GM12891 (cell line): Measurements from ENCODE around the gene KLF3.

Source experiments
- POLR2A ChIP-seq: IDR thresholded peaks from 2 replicates; pipeline ENCODE4 v1.6.1; 2011; ENCODE audit warnings: low read depth, low read length, control low read depth
- POLR2AphosphoS5 ChIP-seq: IDR thresholded peaks from 2 replicates; pipeline ENCODE4 v1.6.1; 2011; ENCODE audit warnings: low read depth, low read length, control low read depth
- SPI1 ChIP-seq: IDR thresholded peaks from 2 replicates; pipeline ENCODE4 v1.6.1; 2011; ENCODE audit warnings: low read depth, low read length, control low read depth

DNA sequence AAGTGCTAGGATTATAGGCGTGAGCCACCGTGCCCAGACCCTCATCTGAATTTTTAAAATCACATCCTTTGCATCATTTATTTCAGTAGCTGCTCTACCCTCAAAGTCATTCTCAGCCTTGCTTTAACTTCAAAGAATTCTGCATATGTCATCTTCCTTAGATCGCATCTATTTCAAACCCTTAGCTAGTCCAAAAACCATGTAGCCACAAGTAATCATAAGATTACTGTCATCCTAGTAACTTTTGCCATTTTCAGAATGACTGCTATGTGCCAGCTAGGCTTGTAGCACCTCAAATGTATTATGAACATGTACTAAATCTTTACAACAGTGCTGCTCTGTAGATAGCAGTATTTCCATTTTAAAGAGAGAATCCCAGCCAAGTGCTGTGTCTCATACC is 45.5 kb upstream of the KLF3 start:
- TF ChIP-seq POLR2A (no peak), POLR2AphosphoS5 (no peak), SPI1 (no peak)
